Epithelial cell of proximal tubule (primary cell): Measurements from ENCODE around the gene TTLL4. TPM values are rescaled to one million over a fixed set of nuclear protein-coding genes. Genes with fewer than 3 reads are reported as not detected.
"Not testable (repeated sequence)": the region's sequence is repeated elsewhere in the genome, so short reads cannot be mapped to it uniquely, and the experiment has no call there.

Experiments
- DNase-seq: peaks from one replicate; pipeline ENCODE4 v3.0.0-alpha.2; 2011; ENCODE audit warnings: low read depth
- H3K4me3 ChIP-seq: 2 replicates; pipeline ENCODE4 v1.5.1; 2011; ENCODE audit warnings: low read depth, mild to moderate bottlenecking, low read length
- total RNA-seq: library from RNA; depleted of rRNA; stranded (reverse); fragments of >200 nt; gene quantifications from 2 replicates; pipeline ENCODE4 v1.2.3, GENCODE V29; 2015
- TF ChIP-seq, protein P1 (sequence below): conservative IDR thresholded peaks from 2 replicates; pipeline ENCODE4 v1.5.1; 2012; ENCODE audit warnings: low read depth, mild to moderate bottlenecking, low read length

TTLL4 gene
- total RNA-seq, 1 donor from 2014 or later = 20.5 TPM

- no peak for DNase-seq
- H3K4me3 ChIP-seq = peak within 1 kb of the TSS; percentile 84
- TF ChIP-seq, protein P1, sequence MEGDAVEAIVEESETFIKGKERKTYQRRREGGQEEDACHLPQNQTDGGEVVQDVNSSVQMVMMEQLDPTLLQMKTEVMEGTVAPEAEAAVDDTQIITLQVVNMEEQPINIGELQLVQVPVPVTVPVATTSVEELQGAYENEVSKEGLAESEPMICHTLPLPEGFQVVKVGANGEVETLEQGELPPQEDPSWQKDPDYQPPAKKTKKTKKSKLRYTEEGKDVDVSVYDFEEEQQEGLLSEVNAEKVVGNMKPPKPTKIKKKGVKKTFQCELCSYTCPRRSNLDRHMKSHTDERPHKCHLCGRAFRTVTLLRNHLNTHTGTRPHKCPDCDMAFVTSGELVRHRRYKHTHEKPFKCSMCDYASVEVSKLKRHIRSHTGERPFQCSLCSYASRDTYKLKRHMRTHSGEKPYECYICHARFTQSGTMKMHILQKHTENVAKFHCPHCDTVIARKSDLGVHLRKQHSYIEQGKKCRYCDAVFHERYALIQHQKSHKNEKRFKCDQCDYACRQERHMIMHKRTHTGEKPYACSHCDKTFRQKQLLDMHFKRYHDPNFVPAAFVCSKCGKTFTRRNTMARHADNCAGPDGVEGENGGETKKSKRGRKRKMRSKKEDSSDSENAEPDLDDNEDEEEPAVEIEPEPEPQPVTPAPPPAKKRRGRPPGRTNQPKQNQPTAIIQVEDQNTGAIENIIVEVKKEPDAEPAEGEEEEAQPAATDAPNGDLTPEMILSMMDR = no peak
Measured at GRCh38 chr2:218671654-218672566, 38.7 kb upstream of the TTLL4 start, which contains the start of the genes RNF25 and STK36. Gene RNF25, minus strand, starts transcription at chr2:218672002. Its CDS starts 32 bp downstream, at chr2:218671970. Gene STK36, plus strand, starts transcription at chr2:218672086. Its CDS starts 744 bp downstream, at chr2:218672830.

DNA sequence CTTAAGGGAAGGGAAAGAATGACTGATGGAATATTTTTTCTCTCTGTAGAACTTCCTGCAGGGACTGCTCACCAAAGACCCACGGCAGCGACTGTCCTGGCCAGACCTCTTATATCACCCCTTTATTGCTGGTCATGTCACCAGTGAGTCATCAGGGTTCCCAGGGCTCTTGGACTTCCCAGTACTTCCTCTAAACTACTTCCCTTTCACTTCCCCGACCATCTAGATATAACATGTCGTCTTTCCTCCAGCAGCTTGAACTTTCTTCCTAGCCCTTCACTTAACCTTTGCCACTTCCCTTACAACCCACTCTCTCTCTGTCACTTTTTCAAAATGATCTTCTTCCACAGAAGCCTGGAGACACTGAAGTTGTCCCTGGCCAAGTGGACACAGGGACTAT lies 31.5 kb upstream of the TTLL4 start:
- H3K4me3 ChIP-seq = no peak overlapping the region
- TF ChIP-seq, protein P1 = no peak
- no peak for DNase-seq

DNA sequence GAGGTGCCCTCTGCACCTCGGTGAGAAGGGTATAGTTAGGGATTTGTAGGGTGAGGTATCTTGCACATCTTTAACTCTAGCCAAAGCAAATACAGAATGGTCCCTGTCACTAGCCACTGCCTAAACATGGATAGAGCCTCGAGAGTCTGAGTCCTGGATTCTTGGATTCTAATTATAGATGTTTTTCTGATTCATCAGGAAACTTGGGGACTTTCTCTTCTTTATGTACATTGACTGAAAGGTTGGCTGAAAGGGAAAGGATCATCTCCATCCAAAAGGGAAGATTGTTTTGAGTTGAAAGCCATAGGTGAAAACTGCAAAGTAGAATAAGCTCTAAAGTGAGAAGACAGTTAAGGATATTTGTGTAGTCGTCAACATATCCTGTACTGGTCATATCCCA lies 30.6 kb upstream of the TTLL4 start:
- no peak for DNase-seq
- no peak overlapping the region for H3K4me3 ChIP-seq
- TF ChIP-seq, protein P1 = no peak

DNA sequence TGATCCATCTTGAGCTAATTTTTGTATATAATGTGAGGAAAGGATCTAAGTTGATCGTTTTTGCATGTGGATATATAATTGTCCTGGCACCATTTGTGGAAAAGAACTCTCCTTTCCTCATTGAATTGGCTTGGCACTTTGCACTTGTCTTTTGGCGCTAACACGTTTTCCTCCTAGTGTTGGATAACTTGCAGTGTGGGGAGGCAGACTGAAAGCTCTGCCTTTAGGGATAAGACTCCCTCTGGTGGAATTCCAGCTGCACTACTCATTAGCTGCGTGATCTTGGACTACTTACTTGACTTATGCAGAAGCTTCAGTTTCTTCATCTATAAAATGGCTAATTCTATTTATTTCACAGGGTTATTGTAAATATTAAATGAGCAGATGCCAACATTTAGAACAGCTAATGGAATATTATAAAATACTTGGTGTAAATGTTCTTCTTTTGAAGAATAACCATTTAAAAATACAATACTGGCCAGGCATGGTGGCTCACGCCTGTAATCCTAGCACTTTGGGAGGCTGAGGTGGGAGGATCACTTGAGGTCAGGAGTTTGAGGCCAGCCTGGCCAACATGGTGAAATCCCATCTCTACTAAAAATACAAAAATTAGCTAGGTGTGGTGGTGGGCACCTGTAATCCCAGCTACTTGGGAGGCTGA lies 23.1 kb upstream of the TTLL4 start:
- not testable (repeated sequence) for H3K4me3 ChIP-seq
- TF ChIP-seq, protein P1 = peak; percentile 92
- DNase-seq = peak; percentile 31

GRCh38 chr2:218691234-218691633 lies 19.4 kb upstream of the TTLL4 start:
- DNase-seq = no peak
- H3K4me3 ChIP-seq = no peak overlapping the region
- TF ChIP-seq, protein P1 = no peak

GRCh38 chr2:218694405-218695145 lies 16.1 kb upstream of the TTLL4 start:
- DNase-seq = no peak
- no peak overlapping the region for H3K4me3 ChIP-seq
- TF ChIP-seq, protein P1 = no peak
